H9 (cell line): ENCODE results near the gene DAP3. TPM values are rescaled to one million over a fixed set of nuclear protein-coding genes. Genes with fewer than 3 reads are reported as not detected.

Experiments used
- DNase-seq: peaks from one replicate; pipeline ENCODE4 v3.0.0-alpha.2; 2017
- H2AFZ ChIP-seq: one replicate; pipeline ENCODE4 v1.6.1; 2013; ENCODE audit warnings: mild to moderate bottlenecking, low read length, control low read depth, moderate library complexity
- H2AK5ac ChIP-seq: 2 replicates; pipeline ENCODE4 v1.6.1; 2013; ENCODE audit warnings: low read length, control low read depth, mixed read lengths; ENCODE audit not compliant: insufficient read length
- H2BK120ac ChIP-seq: one replicate; pipeline ENCODE4 v1.6.1; 2013; ENCODE audit warnings: low read depth, mild to moderate bottlenecking, low read length, control low read depth, inconsistent platforms; ENCODE audit not compliant: poor library complexity, severe bottlenecking
- H2BK12ac ChIP-seq: 2 replicates; pipeline ENCODE4 v1.6.1; 2013; ENCODE audit warnings: low read length, control low read depth, mixed read lengths, low read depth; ENCODE audit not compliant: insufficient read length
- H2BK15ac ChIP-seq: 2 replicates; pipeline ENCODE4 v1.6.1; 2013; ENCODE audit warnings: low read depth, low read length, control low read depth
- H2BK20ac ChIP-seq: one replicate; pipeline ENCODE4 v1.6.1; 2013; ENCODE audit warnings: low read depth, mild to moderate bottlenecking, low read length, control low read depth, inconsistent platforms; ENCODE audit not compliant: poor library complexity, severe bottlenecking
- H2BK5ac ChIP-seq: 2 replicates; pipeline ENCODE4 v1.6.1; 2013; ENCODE audit warnings: low read length, control low read depth, mixed read lengths; ENCODE audit not compliant: insufficient read length
- H3K14ac ChIP-seq: 2 replicates; pipeline ENCODE4 v1.6.1; 2013; ENCODE audit warnings: low read length, control low read depth; ENCODE audit not compliant: insufficient read depth
- H3K18ac ChIP-seq: 2 replicates; pipeline ENCODE4 v1.6.1; 2013; ENCODE audit warnings: low read depth, mild to moderate bottlenecking, mixed read lengths, low read length, control low read depth; ENCODE audit not compliant: insufficient read length
- H3K23ac ChIP-seq: 2 replicates; pipeline ENCODE4 v1.6.1; 2013; ENCODE audit warnings: low read length, control low read depth, mixed read lengths, low read depth; ENCODE audit not compliant: insufficient read length
- H3K23me2 ChIP-seq: 2 replicates; pipeline ENCODE4 v1.6.1; 2013; ENCODE audit warnings: low read depth, mild to moderate bottlenecking, mixed read lengths, low read length, control low read depth; ENCODE audit not compliant: insufficient read length, poor library complexity, severe bottlenecking
- H3K27ac ChIP-seq: 2 replicates; pipeline ENCODE4 v1.5.1; 2013; ENCODE audit warnings: low read length, control low read depth, mixed read lengths, low read depth; ENCODE audit not compliant: insufficient read length
- H3K27me3 ChIP-seq: 2 replicates; pipeline ENCODE4 v1.6.1; 2013; ENCODE audit warnings: low read length, control low read depth, inconsistent platforms; ENCODE audit not compliant: insufficient read depth
- H3K4ac ChIP-seq: 2 replicates; pipeline ENCODE4 v1.6.1; 2013; ENCODE audit warnings: low read depth, mild to moderate bottlenecking, control low read depth, inconsistent platforms, low read length, moderate library complexity
- H3K4me1 ChIP-seq: 2 replicates; pipeline ENCODE4 v1.6.1; 2013; ENCODE audit warnings: low read length, control low read depth, inconsistent platforms; ENCODE audit not compliant: insufficient read depth
- H3K4me2 ChIP-seq: 2 replicates; pipeline ENCODE4 v1.6.1; 2013; ENCODE audit warnings: low read length, control low read depth, mixed read lengths; ENCODE audit not compliant: insufficient read length, insufficient read depth
- H3K56ac ChIP-seq: 2 replicates; pipeline ENCODE4 v1.6.1; 2013; ENCODE audit warnings: low read depth, mild to moderate bottlenecking, mixed read lengths, low read length, control low read depth; ENCODE audit not compliant: insufficient read length
- H3K79me1 ChIP-seq: 2 replicates; pipeline ENCODE4 v1.6.1; 2013; ENCODE audit warnings: low read depth, mild to moderate bottlenecking, moderate library complexity, low read length, control low read depth, inconsistent platforms; ENCODE audit not compliant: insufficient read depth, poor library complexity, severe bottlenecking
- H3K79me2 ChIP-seq: 2 replicates; pipeline ENCODE4 v1.6.1; 2013; ENCODE audit warnings: low read length, control low read depth, inconsistent platforms; ENCODE audit not compliant: insufficient read depth
- H3K9ac ChIP-seq: 2 replicates; pipeline ENCODE4 v1.6.1; 2013; ENCODE audit warnings: low read length, control low read depth, mixed read lengths; ENCODE audit not compliant: insufficient read length; ENCODE audit errors: extremely low read depth
- H3K9me3 ChIP-seq: one replicate; pipeline ENCODE4 v1.6.1; 2013; ENCODE audit warnings: low read depth, low read length, inconsistent platforms; ENCODE audit not compliant: control insufficient read depth
- H3T11ph ChIP-seq: one replicate; pipeline ENCODE4 v1.6.1; 2013; ENCODE audit warnings: mild to moderate bottlenecking, low read length, control low read depth, inconsistent platforms
- H4K20me1 ChIP-seq: one replicate; pipeline ENCODE4 v1.6.1; 2013; ENCODE audit not compliant: control insufficient read depth, insufficient read length, insufficient read depth
- H4K5ac ChIP-seq: 2 replicates; pipeline ENCODE4 v1.6.1; 2013; ENCODE audit warnings: low read depth, mild to moderate bottlenecking, mixed read lengths, low read length, control low read depth; ENCODE audit not compliant: insufficient read length
- H4K8ac ChIP-seq: replicated peaks from 2 replicates; pipeline ENCODE4 v1.6.1; 2013; ENCODE audit warnings: low read length, control low read depth, mixed read lengths, low read depth; ENCODE audit not compliant: insufficient read length
- H4K91ac ChIP-seq: 2 replicates; pipeline ENCODE4 v1.6.1; 2013; ENCODE audit warnings: low read depth, mild to moderate bottlenecking, moderate library complexity, mixed read lengths, low read length, control low read depth; ENCODE audit not compliant: insufficient read length
- H3K27ac Mint-ChIP-seq, 3 experiments: 2 replicates in 2 of 3; 3 replicates in 1 of 3; pipeline ENCODE4 v1.8.0; 2020 to 2021; ENCODE audit warnings: mixed read lengths in 3 of 3, mild to moderate bottlenecking in 1 of 3, moderate library complexity in 1 of 3
- H3K27me3 Mint-ChIP-seq: 2 replicates; pipeline ENCODE4 v1.8.0; 2021; ENCODE audit warnings: low read depth, mild to moderate bottlenecking, moderate library complexity, mixed read lengths
- H3K36me3 Mint-ChIP-seq, 3 experiments: 2 replicates in 2 of 3; 3 replicates in 1 of 3; pipeline ENCODE4 v1.8.0; 2020 to 2021; ENCODE audit warnings: low read depth in 3 of 3, mixed read lengths in 3 of 3; ENCODE audit not compliant: insufficient read depth in 1 of 3
- H3K4me1 Mint-ChIP-seq, 2 experiments: 2 replicates each; pipeline ENCODE4 v1.8.0; 2020; ENCODE audit warnings: mixed read lengths in 2 of 2
- H3K4me3 Mint-ChIP-seq, 2 experiments: 2 replicates in 1 of 2; 3 replicates in 1 of 2; pipeline ENCODE4 v1.8.0; 2020 to 2021; ENCODE audit warnings: mild to moderate bottlenecking in 2 of 2, mixed read lengths in 2 of 2, moderate library complexity in 1 of 2
- H3K9me3 Mint-ChIP-seq, 2 experiments: 2 replicates in 1 of 2; 3 replicates in 1 of 2; pipeline ENCODE4 v1.8.0; 2020; ENCODE audit warnings: mild to moderate bottlenecking in 2 of 2, mixed read lengths in 2 of 2, moderate library complexity in 1 of 2
- CTCF ChIP-seq: fragments of 200-600 bp; sonication (generic); conservative IDR thresholded peaks from 3 replicates; pipeline ENCODE4 v1.8.0; 2021; ENCODE audit warnings: antibody characterized with exemption, mild to moderate bottlenecking
- WGBS: extraction: QIAGEN DNeasy Blood & Tissue Kit; methylation state at CpG from one replicate; pipeline ENCODE4 v1.1.7; 2013; ENCODE audit warnings: missing lambda C conversion rate, low lambda C conversion rate, mixed read lengths; ENCODE audit not compliant: insufficient read length; ENCODE audit errors: extremely low coverage; 5-methylcytosine and 5-hydroxymethylcytosine counted together
- total RNA-seq: library from RNA; stranded (reverse); gene quantifications from 2 replicates; pipeline ENCODE4 v1.2.1, GENCODE V29; 2021

Gene DAP3
- total RNA-seq, 1 experiment from 2014 or later: 114 TPM

- H3K56ac ChIP-seq: no peak overlapping the region
- peaks cover 10 to 54% (median 36%) of the 10 kb centered on the region in 3 experiments; a peak in 5 of 7 replicates for H3K36me3 Mint-ChIP-seq
- H3K27me3 ChIP-seq: no peaks in the 10 kb centered on the region
Observed at GRCh38 chr1:155719703-155720102, 30.8 kb downstream of the DAP3 start.

More at GRCh38 chr1:155719703-155720102, 30.8 kb downstream of the DAP3 start:
- Histone ChIP-seq H3K4me1 (no peaks in the 10 kb centered on the region), H4K20me1 (no peaks in the 10 kb centered on the region), H3T11ph (no peak overlapping the region), H2BK12ac (no peak overlapping the region), H4K5ac (no peak overlapping the region), H3K9me3 (no peaks in the 10 kb centered on the region), H3K4me2 (no peak overlapping the region), H3K27ac (no peak overlapping the region), H3K4ac (no peak overlapping the region), H3K9ac (no peak overlapping the region), H3K79me1 (no peaks in the 10 kb centered on the region), H2AFZ (no peak overlapping the region), H3K23me2 (no peaks in the 10 kb centered on the region), H2BK120ac (no peak overlapping the region), H2BK20ac (no peak overlapping the region), H3K79me2 (no peaks in the 10 kb centered on the region), H4K8ac (no peak overlapping the region), H2AK5ac (no peak overlapping the region), H3K18ac (no peak overlapping the region), H2BK5ac (no peak overlapping the region), H3K14ac (no peak overlapping the region), H4K91ac (no peak overlapping the region), H2BK15ac (no peak overlapping the region), H3K23ac (no peak overlapping the region)
- no CpG with 5 or more reads among the region's 4 CpGs for WGBS
- Mint-ChIP-seq H3K9me3 (no peaks in the 10 kb centered on the region), H3K27ac (no peak overlapping the region), H3K27me3 (no peaks in the 10 kb centered on the region), H3K4me3 (no peak overlapping the region), H3K4me1 (no peaks in the 10 kb centered on the region)
- no peak for DNase-seq
- no peak for TF ChIP-seq CTCF
